Activated naive CD8-positive, alpha-beta T cell (primary cell): ENCODE results near the gene BOK.
"Not testable (repeated sequence)": the region's sequence is repeated elsewhere in the genome, so short reads cannot be mapped to it uniquely, and the experiment has no call there.

Experiments used
- H3K27ac Mint-ChIP-seq: one replicate; pipeline ENCODE4 v1.8.0; 2021; ENCODE audit warnings: mixed read lengths
- H3K27me3 Mint-ChIP-seq: one replicate; pipeline ENCODE4 v1.8.0; 2021; ENCODE audit warnings: mixed read lengths
- H3K36me3 Mint-ChIP-seq: one replicate; pipeline ENCODE4 v1.8.0; 2021; ENCODE audit warnings: mixed read lengths
- H3K4me1 Mint-ChIP-seq: one replicate; pipeline ENCODE4 v1.8.0; 2021; ENCODE audit warnings: low read depth, mixed read lengths
- H3K4me3 Mint-ChIP-seq: one replicate; pipeline ENCODE4 v1.8.0; 2021; ENCODE audit warnings: mild to moderate bottlenecking, mixed read lengths
- H3K9me3 Mint-ChIP-seq: one replicate; pipeline ENCODE4 v1.8.0; 2021; ENCODE audit warnings: low read depth, mixed read lengths

BOK gene

DNA sequence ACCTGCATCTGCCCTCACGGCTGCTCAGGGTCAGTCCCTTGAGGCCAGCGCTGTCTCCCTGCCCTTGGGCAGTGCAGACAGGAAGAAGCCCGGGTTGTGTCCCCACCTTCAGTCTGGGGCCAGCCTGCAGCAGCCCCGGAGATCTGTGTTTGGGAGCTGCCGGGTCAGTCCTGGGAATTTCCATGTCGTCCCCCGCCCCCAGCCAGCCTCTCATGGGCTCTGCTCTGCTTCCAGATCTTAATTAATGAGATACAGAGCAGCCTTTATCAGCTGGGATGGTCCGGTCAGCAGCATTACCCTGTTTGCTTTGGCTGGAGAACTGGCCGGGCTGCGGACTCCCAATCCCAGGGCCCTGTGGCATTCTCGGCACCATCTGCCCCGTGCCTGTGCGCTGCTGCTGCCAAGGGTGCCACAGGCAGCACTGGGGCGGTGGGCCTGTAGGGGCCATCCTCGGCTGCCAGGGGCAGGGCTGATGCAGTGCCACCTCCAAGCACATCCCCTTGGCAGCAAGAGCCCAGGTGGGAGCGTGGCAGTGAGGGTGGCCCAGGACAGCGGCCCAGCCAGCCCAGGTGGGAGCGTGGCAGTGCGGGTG, 2.4 kb downstream of the BOK start:
- Mint-ChIP-seq H3K36me3 (peaks cover 10% of the 10 kb centered on the region), H3K4me3 (no peak overlapping the region), H3K4me1 (peaks cover 6% of the 10 kb centered on the region), H3K9me3 (peaks cover 16% of the 10 kb centered on the region), H3K27ac (no peak overlapping the region), H3K27me3 (peaks cover 13% of the 10 kb centered on the region)

DNA sequence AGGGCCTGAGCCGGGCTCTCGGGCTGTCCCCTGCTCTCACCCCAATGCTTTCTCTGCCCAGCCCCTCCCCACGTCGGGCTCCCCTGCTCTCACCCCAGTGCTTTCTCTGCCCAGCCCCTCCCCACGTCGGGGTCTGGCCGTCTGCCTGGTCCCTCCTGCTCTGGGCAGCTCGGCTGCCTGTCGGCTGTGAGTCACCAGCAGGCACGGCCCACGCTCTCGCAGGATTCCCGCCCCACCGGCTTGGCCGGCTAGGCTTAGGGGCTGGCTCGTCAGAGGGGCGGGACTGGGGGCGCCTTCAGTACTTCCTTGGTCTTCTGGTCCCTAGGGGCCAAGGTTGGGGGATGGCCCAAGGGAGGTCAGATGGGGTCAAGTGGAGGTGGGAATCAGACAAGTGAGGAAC, 3.3 kb downstream of the BOK start:
- no peak overlapping the region for H3K4me3 Mint-ChIP-seq
- H3K9me3 Mint-ChIP-seq = peaks cover 12% of the 10 kb centered on the region
- H3K27ac Mint-ChIP-seq = no peak overlapping the region
- peaks cover 6% of the 10 kb centered on the region for H3K4me1 Mint-ChIP-seq
- peaks cover 10% of the 10 kb centered on the region for H3K36me3 Mint-ChIP-seq
- peaks cover 13% of the 10 kb centered on the region for H3K27me3 Mint-ChIP-seq

DNA sequence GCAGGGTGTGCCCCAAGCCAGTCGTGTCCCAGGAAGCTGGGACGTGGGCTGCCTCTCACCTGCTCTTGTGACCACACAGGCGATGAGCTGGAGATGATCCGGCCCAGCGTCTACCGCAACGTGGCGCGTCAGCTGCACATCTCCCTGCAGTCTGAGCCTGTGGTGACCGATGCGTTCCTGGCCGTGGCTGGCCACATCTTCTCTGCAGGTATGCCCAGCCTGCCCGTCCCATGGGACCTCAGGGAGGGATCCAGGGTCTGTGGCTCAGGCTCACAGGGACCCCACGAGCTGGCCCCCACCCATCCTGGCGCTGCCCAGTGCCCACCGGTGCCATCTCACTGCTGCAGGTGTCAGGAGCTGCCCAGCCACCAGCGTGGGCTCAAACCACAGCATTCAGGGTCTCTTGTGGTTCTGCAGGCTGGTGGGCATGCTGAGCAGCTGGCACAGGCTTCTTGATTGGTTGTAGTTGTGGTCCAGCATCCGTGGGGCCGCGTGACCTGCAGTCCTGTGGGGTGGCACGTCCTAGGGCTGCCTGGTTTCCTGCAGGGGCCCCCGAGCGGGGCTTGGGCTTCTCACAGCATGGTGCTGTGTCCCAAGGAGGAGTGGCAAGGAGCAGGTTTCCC, 3.8 kb downstream of the BOK start:
- peaks cover 11% of the 10 kb centered on the region for H3K27me3 Mint-ChIP-seq
- H3K36me3 Mint-ChIP-seq = peaks cover 8% of the 10 kb centered on the region
- no peak overlapping the region for H3K27ac Mint-ChIP-seq
- H3K9me3 Mint-ChIP-seq = peaks cover 8% of the 10 kb centered on the region
- peaks cover 6% of the 10 kb centered on the region for H3K4me1 Mint-ChIP-seq
- H3K4me3 Mint-ChIP-seq = no peak overlapping the region

DNA sequence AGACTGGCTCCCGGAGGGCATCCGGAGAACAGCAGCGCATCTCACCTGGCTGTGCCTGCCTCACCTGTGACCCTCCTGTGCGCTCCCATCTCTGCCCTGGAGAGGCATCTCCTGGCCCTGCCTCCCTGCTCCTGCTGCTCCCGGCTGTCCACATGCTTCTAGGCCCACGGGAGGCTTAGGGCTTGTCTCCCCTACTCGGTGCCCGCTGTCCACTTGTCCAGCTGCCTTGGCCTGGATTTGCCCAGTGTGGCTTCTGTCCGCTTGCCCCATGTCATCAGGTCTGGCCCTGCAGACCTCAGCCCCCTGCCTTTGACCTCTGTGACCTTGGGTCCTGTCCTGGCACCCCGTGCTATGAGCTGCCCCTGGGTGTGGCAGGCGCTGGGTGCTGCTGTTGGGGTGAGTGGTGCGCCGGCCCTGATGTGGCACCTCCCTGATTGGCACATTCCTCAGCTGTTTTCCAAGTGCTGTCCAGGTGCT, 4.5 kb downstream of the BOK start:
- H3K4me3 Mint-ChIP-seq = no peak overlapping the region
- H3K27ac Mint-ChIP-seq = no peak overlapping the region
- H3K27me3 Mint-ChIP-seq = peaks cover 4% of the 10 kb centered on the region
- peaks cover 2% of the 10 kb centered on the region for H3K36me3 Mint-ChIP-seq
- peaks cover 6% of the 10 kb centered on the region for H3K4me1 Mint-ChIP-seq
- peaks cover 2% of the 10 kb centered on the region for H3K9me3 Mint-ChIP-seq

DNA sequence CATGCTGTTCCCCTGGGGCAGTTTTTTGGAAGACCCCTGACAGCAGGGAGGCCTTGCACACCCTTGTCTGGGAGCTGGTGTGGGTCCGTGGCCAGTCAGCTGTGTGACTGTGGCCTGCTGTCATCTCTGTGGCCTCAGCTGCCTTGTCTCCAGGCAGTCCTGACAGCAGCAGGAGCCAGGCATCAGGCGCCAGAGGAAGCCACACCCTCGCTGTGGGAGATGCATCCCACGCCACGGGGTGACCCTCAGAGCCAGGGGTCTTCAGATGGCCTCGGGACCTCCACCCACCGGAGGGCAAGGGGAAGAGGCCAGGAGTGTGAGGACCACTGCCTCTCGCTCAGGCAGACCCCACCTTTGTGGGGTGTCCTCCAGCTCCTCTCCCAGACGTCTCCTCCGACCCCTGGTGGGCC, 5.0 kb downstream of the BOK start:
- peaks cover 2% of the 10 kb centered on the region for H3K4me1 Mint-ChIP-seq
- H3K36me3 Mint-ChIP-seq = no peaks in the 10 kb centered on the region
- no peaks in the 10 kb centered on the region for H3K9me3 Mint-ChIP-seq
- no peak overlapping the region for H3K4me3 Mint-ChIP-seq
- H3K27me3 Mint-ChIP-seq = no peaks in the 10 kb centered on the region
- no peak overlapping the region for H3K27ac Mint-ChIP-seq

DNA sequence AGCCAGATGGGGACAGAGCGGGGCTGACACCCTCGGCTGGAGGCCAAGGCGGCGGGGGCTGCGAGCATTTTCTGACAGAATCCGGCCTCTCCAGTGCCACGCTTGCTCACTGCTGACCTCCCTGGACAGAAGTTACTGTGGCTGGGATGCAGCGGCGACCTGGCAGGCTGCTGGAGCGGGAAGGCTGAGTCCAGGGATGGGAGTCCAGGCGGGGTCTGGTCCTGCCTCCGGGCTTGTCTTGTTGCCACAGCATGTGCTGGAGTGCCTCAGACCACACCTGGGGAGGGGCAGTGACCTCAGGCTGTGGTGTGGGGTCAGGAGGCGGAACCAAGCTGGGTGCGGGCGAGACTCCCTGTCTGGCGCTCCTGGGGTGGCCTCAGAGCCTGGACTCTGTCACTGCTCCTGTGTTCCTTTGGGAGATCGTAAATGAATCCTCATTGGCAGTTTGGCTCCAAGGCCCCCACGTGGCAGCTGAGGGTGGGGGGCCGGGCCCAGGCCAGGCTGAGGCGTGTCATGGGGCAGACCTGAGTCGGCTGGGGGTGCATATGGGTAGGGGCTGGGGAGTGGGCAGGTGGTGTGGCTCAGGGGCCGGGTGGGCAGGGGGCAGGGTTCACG, 5.5 kb downstream of the BOK start:
- no peak overlapping the region for H3K27ac Mint-ChIP-seq
- no peaks in the 10 kb centered on the region for H3K27me3 Mint-ChIP-seq
- peaks cover 2% of the 10 kb centered on the region for H3K4me1 Mint-ChIP-seq
- no peak overlapping the region for H3K4me3 Mint-ChIP-seq
- no peaks in the 10 kb centered on the region for H3K36me3 Mint-ChIP-seq
- no peaks in the 10 kb centered on the region for H3K9me3 Mint-ChIP-seq

DNA sequence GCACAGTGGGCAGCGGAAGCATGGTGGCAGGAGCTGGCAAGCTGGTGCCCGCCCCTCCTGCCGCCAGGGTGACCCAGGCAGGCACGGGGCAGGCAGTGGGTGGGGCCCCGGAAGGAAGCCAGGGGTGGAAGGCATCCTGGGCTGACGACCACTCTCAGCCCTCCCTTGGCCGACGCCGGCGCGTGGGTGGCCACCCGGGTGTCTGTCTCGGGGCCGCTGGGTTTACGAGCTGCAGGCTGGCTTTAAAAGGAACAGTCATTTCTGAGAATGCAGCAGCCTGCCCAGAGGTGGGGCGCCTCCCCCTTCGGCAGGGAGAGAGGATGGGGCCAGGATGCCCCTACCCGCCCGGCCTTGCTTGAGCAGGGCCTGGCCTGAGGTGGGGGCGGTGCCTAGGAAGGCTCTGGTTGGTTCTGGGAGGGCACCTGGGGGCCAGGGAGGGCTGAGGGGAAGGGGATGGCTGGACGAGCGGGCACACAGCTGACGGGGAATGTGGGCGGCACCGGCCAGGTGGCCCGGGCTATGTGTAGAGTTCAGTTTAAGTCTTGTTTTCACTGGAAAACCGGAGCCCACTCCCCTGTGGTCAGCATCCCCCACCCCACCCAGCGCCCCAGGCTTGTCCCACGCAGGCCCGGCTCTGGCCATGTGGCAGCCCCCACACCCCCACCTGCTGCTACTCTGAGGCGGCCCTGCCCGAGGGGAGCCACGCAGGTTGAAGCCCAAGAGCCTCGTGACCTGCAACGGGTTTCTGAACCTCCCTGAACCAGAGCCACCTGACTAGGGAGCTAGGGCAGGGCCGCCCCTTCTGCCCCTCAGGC, 6.3 kb downstream of the BOK start:
- Mint-ChIP-seq H3K36me3 (no peaks in the 10 kb centered on the region), H3K9me3 (no peaks in the 10 kb centered on the region), H3K27me3 (no peaks in the 10 kb centered on the region), H3K4me3 (no peak overlapping the region), H3K27ac (no peak overlapping the region), H3K4me1 (peaks cover under 1% of the 10 kb centered on the region)

DNA sequence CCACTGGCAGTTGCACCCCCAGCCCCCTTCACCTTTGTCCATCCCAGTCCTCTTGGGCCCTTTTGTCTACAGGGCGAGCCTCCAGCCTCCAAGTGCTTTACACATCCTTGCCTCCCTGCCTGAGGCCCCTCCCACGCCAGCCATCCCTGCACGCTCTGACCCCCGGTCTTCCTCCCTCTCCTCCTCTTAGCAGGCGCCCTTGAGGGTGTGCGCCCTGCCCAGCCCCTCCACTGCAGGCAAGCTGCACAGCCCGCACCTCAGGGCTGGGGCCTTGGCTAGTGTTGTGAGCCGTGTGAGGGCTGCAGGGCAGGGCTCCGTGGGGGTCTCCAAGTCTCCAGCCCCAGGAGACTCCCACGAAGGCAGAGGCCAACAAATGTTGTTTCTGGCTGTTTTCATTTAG, 6.9 kb downstream of the BOK start:
- Mint-ChIP-seq H3K4me1 (no peaks in the 10 kb centered on the region), H3K36me3 (no peaks in the 10 kb centered on the region), H3K27ac (no peak overlapping the region), H3K4me3 (no peak overlapping the region), H3K9me3 (no peaks in the 10 kb centered on the region), H3K27me3 (no peaks in the 10 kb centered on the region)

DNA sequence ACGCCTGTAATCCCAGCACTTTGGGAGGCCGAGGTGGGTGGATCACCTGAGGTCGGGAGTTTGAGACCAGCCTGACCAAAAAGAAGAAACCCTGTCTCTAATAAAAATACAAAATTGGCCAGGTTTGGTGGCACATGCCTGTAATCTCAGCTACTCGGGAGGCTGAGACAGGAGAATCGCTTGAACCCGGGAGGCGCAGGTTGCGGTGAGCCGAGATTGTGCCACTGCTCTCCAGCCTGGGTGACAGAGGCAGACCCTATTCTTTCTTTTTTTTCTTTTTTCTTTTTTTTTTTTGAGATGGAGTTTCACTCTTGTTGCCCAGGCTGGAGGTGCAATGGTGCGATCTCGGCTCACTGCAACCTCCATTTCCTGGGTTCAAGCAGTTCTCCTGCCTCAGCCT, 7.5 kb downstream of the BOK start:
- not testable (repeated sequence) for H3K27me3 Mint-ChIP-seq, H3K4me1 Mint-ChIP-seq, H3K9me3 Mint-ChIP-seq, H3K27ac Mint-ChIP-seq, H3K36me3 Mint-ChIP-seq, H3K4me3 Mint-ChIP-seq

DNA sequence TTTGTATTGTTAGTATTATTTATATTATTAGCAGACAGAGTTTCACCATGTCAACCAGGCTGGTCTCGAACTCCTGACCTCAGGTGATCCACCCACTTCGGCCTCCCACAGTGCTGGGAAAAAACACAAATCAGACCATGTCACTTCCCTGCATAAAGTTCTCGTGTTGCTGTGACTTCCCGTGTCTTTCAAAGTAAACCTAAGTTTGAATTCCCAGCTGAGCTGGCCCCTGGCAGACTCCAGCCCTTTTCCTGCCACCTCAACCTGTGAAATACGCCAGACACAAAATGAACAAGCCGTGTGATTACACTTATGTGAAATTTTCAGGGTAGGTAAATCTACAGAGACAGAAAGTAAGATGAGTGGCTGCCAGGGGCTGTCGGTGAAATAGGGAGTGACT, 7.9 kb downstream of the BOK start:
- H3K4me3 Mint-ChIP-seq = no peak overlapping the region
- no peaks in the 10 kb centered on the region for H3K27me3 Mint-ChIP-seq
- no peaks in the 10 kb centered on the region for H3K4me1 Mint-ChIP-seq
- no peak overlapping the region for H3K27ac Mint-ChIP-seq
- no peaks in the 10 kb centered on the region for H3K9me3 Mint-ChIP-seq
- no peaks in the 10 kb centered on the region for H3K36me3 Mint-ChIP-seq

DNA sequence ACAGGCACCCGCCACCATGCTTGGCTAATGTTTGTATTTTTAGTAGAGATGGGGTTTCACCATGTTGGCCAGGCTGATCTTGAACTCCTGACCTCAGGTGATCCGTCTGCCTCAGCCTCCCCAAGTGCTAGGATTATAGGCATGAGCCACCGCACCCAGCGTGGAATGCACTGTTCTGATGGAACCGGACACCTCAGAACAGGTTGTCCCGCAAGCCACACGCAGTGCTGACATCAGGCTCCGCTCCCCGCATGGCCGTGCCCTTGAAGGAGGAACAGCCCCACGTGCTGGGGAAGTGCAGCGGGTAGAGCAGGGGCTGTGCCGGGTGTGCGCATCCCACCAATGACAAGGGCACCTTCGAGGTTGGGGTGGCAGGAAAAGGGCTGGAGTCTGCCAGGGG, 8.7 kb downstream of the BOK start:
- not testable (repeated sequence) for H3K4me3 Mint-ChIP-seq, H3K27ac Mint-ChIP-seq, H3K4me1 Mint-ChIP-seq, H3K9me3 Mint-ChIP-seq, H3K36me3 Mint-ChIP-seq, H3K27me3 Mint-ChIP-seq

DNA sequence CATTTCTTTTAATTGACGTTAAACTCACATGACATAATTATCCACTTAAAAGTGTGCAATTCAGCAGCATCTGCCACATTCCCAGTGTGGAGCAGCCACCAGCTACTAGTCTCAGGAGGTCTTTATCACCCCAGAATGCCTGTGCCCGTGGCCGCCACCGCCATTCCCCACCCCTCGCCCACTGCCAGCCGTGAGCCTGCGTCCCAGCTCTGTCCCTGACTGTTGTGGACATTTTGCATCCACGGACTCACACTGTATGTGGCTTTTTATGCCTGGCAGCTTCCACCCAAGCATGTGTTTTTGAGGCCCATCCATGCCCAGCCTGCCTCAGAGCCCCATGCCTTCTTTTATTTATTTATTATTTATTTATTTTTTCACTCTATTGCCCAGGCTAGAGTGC, 9.2 kb downstream of the BOK start:
- Mint-ChIP-seq H3K9me3 (no peaks in the 10 kb centered on the region), H3K4me1 (no peaks in the 10 kb centered on the region), H3K27me3 (no peaks in the 10 kb centered on the region), H3K27ac (no peak overlapping the region), H3K4me3 (no peak overlapping the region), H3K36me3 (no peaks in the 10 kb centered on the region)

DNA sequence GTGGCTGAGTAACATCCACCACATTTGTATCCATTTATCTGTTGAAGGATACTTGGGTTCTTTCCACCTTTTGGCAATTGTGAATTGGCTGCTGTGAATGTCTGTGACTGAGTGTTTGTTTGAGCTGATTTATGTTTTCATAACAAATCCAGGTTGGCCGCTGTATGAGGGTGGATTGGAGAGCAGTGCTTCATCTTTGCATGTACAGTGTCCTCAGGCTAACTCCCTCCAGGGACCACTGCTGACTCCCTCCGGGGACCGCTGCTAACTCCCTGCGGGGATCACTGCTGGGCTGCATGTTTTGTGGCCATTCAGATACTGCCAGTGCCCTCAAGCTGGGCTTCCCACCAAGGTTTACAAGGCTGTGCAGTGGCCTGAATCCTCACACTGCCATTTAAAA, 10.2 kb downstream of the BOK start:
- H3K36me3 Mint-ChIP-seq = no peaks in the 10 kb centered on the region
- no peak overlapping the region for H3K27ac Mint-ChIP-seq
- H3K27me3 Mint-ChIP-seq = no peaks in the 10 kb centered on the region
- H3K4me3 Mint-ChIP-seq = no peak overlapping the region
- no peaks in the 10 kb centered on the region for H3K9me3 Mint-ChIP-seq
- no peaks in the 10 kb centered on the region for H3K4me1 Mint-ChIP-seq

DNA sequence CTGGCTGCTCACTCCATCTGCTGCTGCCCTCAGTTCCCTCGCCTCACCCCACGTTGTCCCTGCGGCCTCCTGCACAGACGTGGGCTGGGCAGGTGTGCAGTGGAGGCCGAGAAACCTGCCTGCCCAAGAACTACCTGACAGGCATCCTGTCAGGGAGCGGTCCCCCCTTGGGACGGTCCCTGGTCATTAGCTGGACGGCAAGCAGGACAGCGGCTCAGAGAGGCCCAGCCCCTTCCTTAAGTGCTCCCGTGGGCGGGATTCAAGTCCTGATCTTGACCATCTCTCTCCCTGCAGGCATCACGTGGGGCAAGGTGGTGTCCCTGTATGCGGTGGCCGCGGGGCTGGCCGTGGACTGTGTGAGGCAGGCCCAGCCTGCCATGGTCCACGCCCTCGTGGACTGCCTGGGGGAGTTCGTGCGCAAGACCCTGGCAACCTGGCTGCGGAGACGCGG, 11.3 kb downstream of the BOK start:
- H3K36me3 Mint-ChIP-seq = no peaks in the 10 kb centered on the region
- H3K4me3 Mint-ChIP-seq = no peak overlapping the region
- no peaks in the 10 kb centered on the region for H3K4me1 Mint-ChIP-seq
- no peaks in the 10 kb centered on the region for H3K27me3 Mint-ChIP-seq
- no peaks in the 10 kb centered on the region for H3K9me3 Mint-ChIP-seq
- no peak overlapping the region for H3K27ac Mint-ChIP-seq

DNA sequence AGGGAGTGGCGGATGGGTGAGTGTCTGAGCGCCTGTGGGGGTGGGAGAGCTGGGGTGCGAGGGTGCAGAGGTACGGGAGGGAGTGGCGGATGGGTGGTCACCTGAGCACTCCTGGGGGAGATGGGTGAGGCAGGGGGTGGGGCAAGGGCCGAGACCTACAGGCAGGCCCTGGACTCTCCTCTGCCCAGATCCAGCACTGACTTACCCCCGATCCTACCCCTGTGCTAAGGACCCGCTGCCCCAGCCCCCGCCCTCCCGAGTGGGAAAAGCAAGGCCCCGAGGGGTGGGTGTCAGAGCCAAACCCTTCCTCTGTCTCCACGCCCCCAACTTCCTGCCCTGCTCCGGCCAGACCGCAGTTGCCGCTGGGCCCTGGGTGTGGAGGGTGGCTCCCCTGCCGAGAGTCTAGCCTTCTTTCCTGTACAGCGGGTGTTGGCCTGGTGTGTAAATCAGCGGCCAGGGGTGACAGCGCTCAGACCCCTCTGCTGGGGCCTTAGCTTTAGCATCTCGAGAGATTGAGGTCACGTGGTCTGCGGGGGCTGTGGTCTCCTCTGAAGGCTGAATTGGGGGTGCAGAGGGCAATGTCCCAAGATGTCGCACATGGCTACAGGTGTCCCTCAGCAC, 12.5 kb downstream of the BOK start:
- Mint-ChIP-seq H3K4me1 (no peaks in the 10 kb centered on the region), H3K27ac (no peak overlapping the region), H3K4me3 (no peak overlapping the region), H3K36me3 (peaks cover 3% of the 10 kb centered on the region), H3K27me3 (no peaks in the 10 kb centered on the region), H3K9me3 (no peaks in the 10 kb centered on the region)
